GM18505 (cell line): ENCODE data around the gene LRRC32.
"Not testable (repeated sequence)": the region's sequence is repeated elsewhere in the genome, so short reads cannot be mapped to it uniquely, and the experiment has no call there.

Source experiments
- ATAC-seq: cut with Tn5 transposase; IDR thresholded peaks from one replicate; pipeline ENCODE4 v1.9.1; 2021; ENCODE audit not compliant: unreplicated experiment
- POLR2A ChIP-seq: IDR thresholded peaks from 4 replicates; pipeline ENCODE4 v1.6.1; 2011; ENCODE audit warnings: borderline replicate concordance; ENCODE audit not compliant: insufficient read depth, insufficient read length; ENCODE audit errors: extremely low read depth

Gene LRRC32

GRCh38 chr11:76615950-76616349 lies 54.6 kb downstream of the LRRC32 start:
- TF ChIP-seq POLR2A: no peak
- no peak for ATAC-seq

DNA sequence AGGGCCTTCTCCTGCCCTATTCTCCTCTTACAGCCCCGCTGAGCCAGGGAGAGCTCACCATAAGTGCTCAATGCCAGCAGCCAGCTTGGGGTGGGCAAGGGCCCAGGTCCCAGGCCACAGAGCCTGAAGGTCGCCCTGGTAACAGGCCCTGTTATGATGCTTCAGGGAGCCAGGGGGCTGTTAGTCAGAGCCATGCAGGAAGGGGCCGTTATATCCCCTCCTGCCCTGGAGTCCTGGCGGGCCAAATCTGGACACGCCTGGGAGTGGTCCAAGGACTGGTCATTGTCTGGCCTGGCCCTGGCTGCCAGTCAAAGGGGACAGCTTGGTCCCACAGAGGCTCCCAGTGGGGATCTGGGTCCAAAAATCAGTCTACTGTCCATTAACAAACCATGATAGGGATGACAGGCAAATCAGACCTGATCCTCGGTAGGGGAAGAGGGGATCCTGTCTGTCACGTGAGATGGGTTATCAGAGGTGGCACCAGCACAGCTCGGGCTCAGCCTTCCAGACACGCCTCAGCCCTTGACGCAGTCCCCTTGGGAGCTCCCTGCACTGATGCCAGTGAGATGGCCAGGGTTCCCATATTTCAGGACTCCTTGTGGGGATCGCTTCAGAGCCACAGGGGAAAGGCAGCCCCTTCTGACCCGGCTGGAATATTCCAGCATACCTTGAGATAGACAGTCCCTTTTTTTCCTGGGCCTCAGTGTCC lies 55.9 kb downstream of the LRRC32 start:
- no peak for TF ChIP-seq POLR2A
- ATAC-seq: no peak

DNA sequence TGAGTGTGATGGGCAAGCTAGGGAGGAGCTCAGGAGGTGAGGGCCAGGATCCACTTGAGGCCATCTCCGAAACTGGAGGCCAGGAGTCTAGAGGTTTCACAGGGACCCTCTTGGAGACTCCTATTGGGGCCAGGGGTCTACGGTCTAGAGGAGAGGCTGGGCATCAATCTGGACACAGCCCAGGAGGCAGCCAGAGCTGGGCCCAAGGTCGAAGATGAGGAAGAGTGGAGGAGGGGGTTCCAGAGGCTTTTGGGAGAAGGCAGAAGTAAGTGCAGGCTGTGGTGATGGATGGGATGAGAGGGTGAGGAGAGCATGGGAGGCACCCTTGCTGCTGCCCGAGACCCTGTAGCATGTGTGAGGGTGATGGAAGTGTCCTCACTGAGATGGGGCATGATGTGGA lies 56.6 kb downstream of the LRRC32 start:
- TF ChIP-seq POLR2A: no peak
- no peak for ATAC-seq

GRCh38 chr11:76612226-76612625 lies 58.3 kb downstream of the LRRC32 start:
- no peak for ATAC-seq
- TF ChIP-seq POLR2A: no peak

DNA sequence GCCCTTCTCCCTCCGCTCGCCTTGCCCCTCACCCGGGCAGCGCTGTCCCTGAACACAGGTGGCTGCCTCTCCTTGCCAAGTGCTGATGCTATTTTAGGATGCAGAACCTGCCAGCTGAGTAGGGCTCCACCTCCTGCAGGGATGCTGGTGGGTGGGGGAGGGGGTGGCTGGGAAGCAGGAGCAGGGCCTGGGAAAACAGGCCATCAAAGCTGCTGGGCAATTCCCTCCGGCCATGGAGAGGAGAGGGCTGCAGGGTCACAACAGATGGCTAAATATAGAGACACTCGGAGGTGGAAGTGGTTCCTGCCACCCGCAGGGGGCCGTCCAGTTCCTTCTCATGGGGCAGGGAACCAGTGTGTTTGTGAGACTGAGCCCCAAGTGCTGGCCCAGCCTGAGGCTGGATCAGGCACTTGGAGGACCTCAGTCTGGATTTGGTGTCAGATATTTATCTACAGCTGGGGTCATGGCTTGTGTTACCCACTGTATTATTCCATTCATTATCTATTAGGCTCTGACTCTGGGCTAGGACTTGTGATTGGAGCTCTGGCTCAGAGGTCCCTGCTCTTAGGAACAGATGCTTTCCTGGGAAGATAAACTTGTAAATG lies 59.6 kb downstream of the LRRC32 start:
- no peak for ATAC-seq
- TF ChIP-seq POLR2A: no peak

- no peak for TF ChIP-seq POLR2A
These were observed 60.2 kb downstream of the LRRC32 start for GRCh38 chr11:76610371-76610770.

DNA sequence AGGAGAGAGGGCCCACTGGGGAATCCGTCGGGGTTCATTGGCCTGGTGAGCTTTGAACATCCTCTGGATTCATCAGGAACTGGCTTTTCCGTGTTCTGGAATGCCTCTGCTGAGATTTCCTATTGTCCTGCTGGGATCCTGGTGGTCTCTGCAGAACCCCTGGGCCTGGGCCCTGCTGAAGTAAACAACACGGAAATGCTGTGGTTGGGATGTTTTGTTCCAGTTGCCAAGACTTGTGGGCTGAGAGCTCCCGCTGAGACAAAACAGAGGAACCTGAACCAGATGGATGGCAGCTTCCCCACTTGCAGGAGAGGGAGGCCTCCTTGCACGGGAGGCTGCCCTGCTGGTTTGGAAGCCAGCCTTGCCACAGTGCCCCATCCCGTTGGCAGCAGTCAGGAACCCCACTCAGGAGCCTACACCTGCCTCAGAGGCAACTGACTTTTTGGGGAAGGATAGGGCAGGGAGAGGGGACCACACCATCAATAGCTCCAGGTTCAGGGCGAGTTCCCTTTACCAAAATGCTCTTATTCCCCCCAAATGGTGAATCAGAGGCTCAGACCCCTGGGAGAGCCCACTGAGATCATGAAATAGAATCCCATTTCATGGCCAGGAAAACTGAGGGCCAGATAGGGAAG lies 60.7 kb downstream of the LRRC32 start:
- TF ChIP-seq POLR2A: no peak
- no peak for ATAC-seq

More at GRCh38 chr11:76610371-76610770, 60.2 kb downstream of the LRRC32 start:
- no peak for ATAC-seq

GRCh38 chr11:76608879-76609460 lies 61.6 kb downstream of the LRRC32 start:
- ATAC-seq: not testable (repeated sequence)

DNA sequence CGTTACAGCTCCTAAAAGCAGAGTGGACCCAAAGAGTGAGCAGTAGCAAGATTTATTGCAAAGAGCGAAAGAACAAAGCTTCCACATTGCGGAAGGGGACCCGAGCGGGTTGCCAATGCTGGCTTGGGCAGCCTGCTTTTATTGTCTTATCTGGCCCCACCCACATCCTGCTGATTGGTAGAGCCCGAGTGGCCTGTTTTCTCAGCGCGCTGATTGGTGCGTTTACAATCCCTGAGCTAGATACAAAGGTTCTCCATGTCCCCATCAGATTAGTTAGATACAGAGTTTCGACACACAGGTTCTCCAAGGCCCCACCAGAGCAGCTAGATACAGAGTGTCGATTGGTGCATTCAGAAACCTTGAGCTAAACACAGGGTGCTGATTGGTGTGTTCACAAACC lies 62.3 kb downstream of the LRRC32 start:
- ATAC-seq: not testable (repeated sequence)
